HepG2 (cell line): ENCODE results near the gene CLASRP. TPM values are rescaled to one million over a fixed set of nuclear protein-coding genes. Genes with fewer than 3 reads are reported as not detected.
A peak's percentile ranks its signal among the peaks of the same experiment; 100 is the strongest.

ENCODE experiments used
- CREB1 ChIP-seq, 2 experiments: fragments of 450-650 bp in 1 of 2; IDR thresholded peaks; 2 replicates each; pipeline ENCODE4 v1.6.1; 2016 to 2017; ENCODE audit warnings: control low read depth in 1 of 2, mild to moderate bottlenecking in 1 of 2, missing compliant biosample characterization in 1 of 2, missing genetic modification characterization in 1 of 2
- HOXA3 ChIP-seq: sonication (generic); formaldehyde crosslinking; IDR thresholded peaks from 2 replicates; pipeline ENCODE4 v1.5.0; 2020; ENCODE audit warnings: missing genetic modification reagents
- IRX3 ChIP-seq: sonication (generic); formaldehyde crosslinking; IDR thresholded peaks from 2 replicates; pipeline ENCODE4 v1.8.1; 2023; ENCODE audit warnings: mild to moderate bottlenecking, low read depth, missing genetic modification reagents, borderline replicate concordance
- MATR3 ChIP-seq: sonication (generic); formaldehyde crosslinking; IDR thresholded peaks from 2 replicates; pipeline ENCODE4 v1.4.0; 2020; ENCODE audit warnings: missing genetic modification reagents
- MBD4 ChIP-seq: IDR thresholded peaks from 2 replicates; pipeline ENCODE4 v1.6.1; 2012; ENCODE audit warnings: low read length, inconsistent platforms, borderline replicate concordance
- NFE2 ChIP-seq: sonication (generic); formaldehyde crosslinking; IDR thresholded peaks from 2 replicates; pipeline ENCODE4 v1.4.0; 2020; ENCODE audit warnings: missing genetic modification reagents
- NR2F1 ChIP-seq, 2 experiments: fragments of 450-650 bp in 1 of 2; formaldehyde crosslinking in 1 of 2; IDR thresholded peaks; 2 replicates each; pipeline versions ENCODE4 v1.5.0 to v1.6.1; 2016 to 2020; ENCODE audit warnings: mild to moderate bottlenecking in 1 of 2, missing compliant biosample characterization in 1 of 2, missing genetic modification reagents in 1 of 2, moderate library complexity in 1 of 2
- NR2F2 ChIP-seq: IDR thresholded peaks from 2 replicates; pipeline ENCODE4 v1.6.1; 2012; ENCODE audit warnings: low read depth, inconsistent platforms, borderline replicate concordance
- NR2F6 ChIP-seq, 2 experiments: IDR thresholded peaks; 2 replicates each; pipeline ENCODE4 v1.6.1; 2016; ENCODE audit warnings: antibody characterized with exemption in 1 of 2, mild to moderate bottlenecking in 1 of 2
- RBFOX2 ChIP-seq: fragments of 200-400 bp; formaldehyde crosslinking; IDR thresholded peaks from 2 replicates; pipeline ENCODE4 v1.6.1; 2017; ENCODE audit warnings: low read depth, mild to moderate bottlenecking, low read length
- SRSF9 ChIP-seq: fragments of 200-400 bp; formaldehyde crosslinking; IDR thresholded peaks from 2 replicates; pipeline ENCODE4 v1.6.1; 2018; ENCODE audit warnings: borderline replicate concordance, mild to moderate bottlenecking, low read depth, low read length; ENCODE audit not compliant: insufficient read depth, poor library complexity, severe bottlenecking
- SRY ChIP-seq: sonication (generic); formaldehyde crosslinking; IDR thresholded peaks from 2 replicates; pipeline ENCODE4 v1.8.0; 2022; ENCODE audit warnings: mild to moderate bottlenecking, missing genetic modification reagents
- STAG1 ChIP-seq: sonication (generic); formaldehyde crosslinking; IDR thresholded peaks from 2 replicates; pipeline ENCODE4 v1.4.0; 2020; ENCODE audit warnings: missing genetic modification reagents
- ZBTB8A ChIP-seq: sonication (generic); formaldehyde crosslinking; IDR thresholded peaks from 2 replicates; pipeline ENCODE4 v1.4.0; 2020; ENCODE audit warnings: mild to moderate bottlenecking, low read depth, missing genetic modification reagents, borderline replicate concordance
- ZNF10 ChIP-seq: sonication (generic); formaldehyde crosslinking; IDR thresholded peaks from 2 replicates; pipeline ENCODE4 v1.4.0; 2020; ENCODE audit warnings: mild to moderate bottlenecking, low read depth, missing genetic modification reagents, borderline replicate concordance
- ZNF274 ChIP-seq: sonication (generic); formaldehyde crosslinking; IDR thresholded peaks from 2 replicates; pipeline ENCODE4 v1.5.1; 2020; ENCODE audit warnings: mild to moderate bottlenecking, missing genetic modification reagents
- ZNF546 ChIP-seq: sonication (generic); formaldehyde crosslinking; conservative IDR thresholded peaks from 2 replicates; pipeline ENCODE4 v1.8.1; 2023; ENCODE audit warnings: mild to moderate bottlenecking, missing genetic modification reagents
- ZNF572 ChIP-seq: sonication (generic); formaldehyde crosslinking; IDR thresholded peaks from 2 replicates; pipeline ENCODE4 v1.5.1; 2020; ENCODE audit warnings: mild to moderate bottlenecking, missing genetic modification reagents
- ZNF660 ChIP-seq: sonication (generic); formaldehyde crosslinking; IDR thresholded peaks from 2 replicates; pipeline ENCODE4 v1.5.1; 2020; ENCODE audit warnings: mild to moderate bottlenecking, low read depth, missing genetic modification reagents, borderline replicate concordance
- ZNF761 ChIP-seq: sonication (generic); formaldehyde crosslinking; conservative IDR thresholded peaks from 2 replicates; pipeline ENCODE4 v1.4.0; 2020; ENCODE audit warnings: mild to moderate bottlenecking, missing genetic modification reagents
- polyA plus RNA-seq, 8 experiments: library from polyadenylated mRNA; depleted of rRNA in 3 of 8; stranded (reverse) in 7 of 8; unstranded in 1 of 8; fragments of >200 nt; fragmentation: Illumina TruSeq in 4 of 8; extraction: Trizol in 4 of 8; gene quantifications; 2 replicates each; pipeline versions ENCODE4 v1.2.1 to v1.2.3, GENCODE V29; 2011 to 2016; ENCODE audit warnings: low read depth in 4 of 8, missing spikeins in 1 of 8, mixed read lengths in 1 of 8; ENCODE audit not compliant: insufficient read depth in 1 of 8
- total RNA-seq, 5 experiments: library from RNA; depleted of rRNA; stranded (reverse); fragments of >200 nt; fragmentation: Illumina TruSeq; extraction: Trizol; gene quantifications; 2 replicates each; pipeline ENCODE4 v1.2.3, GENCODE V29; 2016; ENCODE audit warnings: low read depth in 1 of 5
- TF ChIP-seq, protein P1 (sequence below): sonication (generic); formaldehyde crosslinking; IDR thresholded peaks from 2 replicates; pipeline ENCODE4 v1.4.0; 2020; ENCODE audit warnings: missing genetic modification reagents
- TF ChIP-seq, protein P2 (sequence below): sonication (generic); formaldehyde crosslinking; IDR thresholded peaks from 2 replicates; pipeline ENCODE4 v1.4.0; 2020; ENCODE audit warnings: missing genetic modification reagents, borderline replicate concordance
- TF ChIP-seq, protein P3 (sequence below): sonication (generic); formaldehyde crosslinking; IDR thresholded peaks from 2 replicates; pipeline ENCODE4 v1.9.0; 2022; ENCODE audit warnings: low read depth, missing genetic modification reagents

Gene CLASRP
- total and polyA plus RNA-seq, 2 of the 13 experiments (the other 11 are each of a cell fraction or from before 2014, with no cell fraction given) = 32.0 to 51.4 TPM

DNA sequence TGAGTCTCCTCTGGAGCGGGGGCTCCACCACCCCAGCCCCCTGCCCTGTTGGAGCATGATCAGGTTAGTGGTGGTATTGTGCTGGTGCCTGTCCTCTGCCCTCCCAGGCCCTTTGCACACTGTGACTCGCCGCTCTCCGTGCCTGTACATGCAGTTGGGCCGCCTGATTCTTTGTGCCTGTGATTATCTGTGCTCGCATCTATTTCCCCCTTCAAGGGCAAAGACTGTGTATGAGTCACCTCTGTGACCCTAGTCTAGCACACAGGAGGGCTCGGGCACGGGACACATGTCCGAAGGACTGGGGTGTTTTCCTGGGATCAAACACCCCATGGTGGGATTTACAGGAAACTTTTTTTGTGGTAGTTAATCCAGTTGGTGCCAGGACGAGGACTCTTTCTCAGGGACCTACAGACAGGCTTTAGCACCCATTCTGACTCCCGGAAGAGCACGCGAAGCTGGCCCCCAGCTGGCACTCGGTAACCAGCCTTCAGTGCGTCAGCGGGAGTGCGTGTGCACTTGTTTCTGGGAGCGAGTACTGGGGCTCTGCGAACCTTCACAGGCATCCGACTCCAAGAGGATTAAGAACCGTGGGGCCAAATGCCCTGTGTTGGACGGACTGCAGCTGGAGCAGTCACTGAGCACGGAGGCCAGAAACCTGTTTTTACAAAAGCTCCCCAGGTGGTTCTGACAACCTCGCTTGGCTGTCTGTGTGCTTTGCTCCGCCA is 60.8 kb downstream of the CLASRP start (continued):
- TF ChIP-seq ZNF572 = no peak
- TF ChIP-seq, protein P1, sequence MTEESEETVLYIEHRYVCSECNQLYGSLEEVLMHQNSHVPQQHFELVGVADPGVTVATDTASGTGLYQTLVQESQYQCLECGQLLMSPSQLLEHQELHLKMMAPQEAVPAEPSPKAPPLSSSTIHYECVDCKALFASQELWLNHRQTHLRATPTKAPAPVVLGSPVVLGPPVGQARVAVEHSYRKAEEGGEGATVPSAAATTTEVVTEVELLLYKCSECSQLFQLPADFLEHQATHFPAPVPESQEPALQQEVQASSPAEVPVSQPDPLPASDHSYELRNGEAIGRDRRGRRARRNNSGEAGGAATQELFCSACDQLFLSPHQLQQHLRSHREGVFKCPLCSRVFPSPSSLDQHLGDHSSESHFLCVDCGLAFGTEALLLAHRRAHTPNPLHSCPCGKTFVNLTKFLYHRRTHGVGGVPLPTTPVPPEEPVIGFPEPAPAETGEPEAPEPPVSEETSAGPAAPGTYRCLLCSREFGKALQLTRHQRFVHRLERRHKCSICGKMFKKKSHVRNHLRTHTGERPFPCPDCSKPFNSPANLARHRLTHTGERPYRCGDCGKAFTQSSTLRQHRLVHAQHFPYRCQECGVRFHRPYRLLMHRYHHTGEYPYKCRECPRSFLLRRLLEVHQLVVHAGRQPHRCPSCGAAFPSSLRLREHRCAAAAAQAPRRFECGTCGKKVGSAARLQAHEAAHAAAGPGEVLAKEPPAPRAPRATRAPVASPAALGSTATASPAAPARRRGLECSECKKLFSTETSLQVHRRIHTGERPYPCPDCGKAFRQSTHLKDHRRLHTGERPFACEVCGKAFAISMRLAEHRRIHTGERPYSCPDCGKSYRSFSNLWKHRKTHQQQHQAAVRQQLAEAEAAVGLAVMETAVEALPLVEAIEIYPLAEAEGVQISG (CRISPR knock-in tag) = no peak
- TF ChIP-seq IRX3 = no peak
- TF ChIP-seq ZNF10 (CRISPR knock-in tag) = no peak
- no peak for TF ChIP-seq ZNF546 (CRISPR knock-in tag)
- no peak for TF ChIP-seq ZNF660 (CRISPR knock-in tag)
- TF ChIP-seq ZNF274 (CRISPR knock-in tag) = no peak
- no peak for TF ChIP-seq NFE2 (CRISPR knock-in tag)
- TF ChIP-seq, protein P2, sequence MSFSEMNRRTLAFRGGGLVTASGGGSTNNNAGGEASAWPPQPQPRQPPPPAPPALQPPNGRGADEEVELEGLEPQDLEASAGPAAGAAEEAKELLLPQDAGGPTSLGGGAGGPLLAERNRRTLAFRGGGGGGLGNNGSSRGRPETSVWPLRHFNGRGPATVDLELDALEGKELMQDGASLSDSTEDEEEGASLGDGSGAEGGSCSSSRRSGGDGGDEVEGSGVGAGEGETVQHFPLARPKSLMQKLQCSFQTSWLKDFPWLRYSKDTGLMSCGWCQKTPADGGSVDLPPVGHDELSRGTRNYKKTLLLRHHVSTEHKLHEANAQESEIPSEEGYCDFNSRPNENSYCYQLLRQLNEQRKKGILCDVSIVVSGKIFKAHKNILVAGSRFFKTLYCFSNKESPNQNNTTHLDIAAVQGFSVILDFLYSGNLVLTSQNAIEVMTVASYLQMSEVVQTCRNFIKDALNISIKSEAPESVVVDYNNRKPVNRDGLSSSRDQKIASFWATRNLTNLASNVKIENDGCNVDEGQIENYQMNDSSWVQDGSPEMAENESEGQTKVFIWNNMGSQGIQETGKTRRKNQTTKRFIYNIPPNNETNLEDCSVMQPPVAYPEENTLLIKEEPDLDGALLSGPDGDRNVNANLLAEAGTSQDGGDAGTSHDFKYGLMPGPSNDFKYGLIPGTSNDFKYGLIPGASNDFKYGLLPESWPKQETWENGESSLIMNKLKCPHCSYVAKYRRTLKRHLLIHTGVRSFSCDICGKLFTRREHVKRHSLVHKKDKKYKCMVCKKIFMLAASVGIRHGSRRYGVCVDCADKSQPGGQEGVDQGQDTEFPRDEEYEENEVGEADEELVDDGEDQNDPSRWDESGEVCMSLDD (CRISPR knock-in tag) = no peak
- TF ChIP-seq HOXA3 (CRISPR knock-in tag) = no peak
- TF ChIP-seq ZNF761 (CRISPR knock-in tag) = no peak
- TF ChIP-seq STAG1 (CRISPR knock-in tag) = no peak
- TF ChIP-seq SRY (CRISPR knock-in tag) = no peak
- no peak for TF ChIP-seq RBFOX2
- no peak for TF ChIP-seq SRSF9
- TF ChIP-seq, protein P3, sequence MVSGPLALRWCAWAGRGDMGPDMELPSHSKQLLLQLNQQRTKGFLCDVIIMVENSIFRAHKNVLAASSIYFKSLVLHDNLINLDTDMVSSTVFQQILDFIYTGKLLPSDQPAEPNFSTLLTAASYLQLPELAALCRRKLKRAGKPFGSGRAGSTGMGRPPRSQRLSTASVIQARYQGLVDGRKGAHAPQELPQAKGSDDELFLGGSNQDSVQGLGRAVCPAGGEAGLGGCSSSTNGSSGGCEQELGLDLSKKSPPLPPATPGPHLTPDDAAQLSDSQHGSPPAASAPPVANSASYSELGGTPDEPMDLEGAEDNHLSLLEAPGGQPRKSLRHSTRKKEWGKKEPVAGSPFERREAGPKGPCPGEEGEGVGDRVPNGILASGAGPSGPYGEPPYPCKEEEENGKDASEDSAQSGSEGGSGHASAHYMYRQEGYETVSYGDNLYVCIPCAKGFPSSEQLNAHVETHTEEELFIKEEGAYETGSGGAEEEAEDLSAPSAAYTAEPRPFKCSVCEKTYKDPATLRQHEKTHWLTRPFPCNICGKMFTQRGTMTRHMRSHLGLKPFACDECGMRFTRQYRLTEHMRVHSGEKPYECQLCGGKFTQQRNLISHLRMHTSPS (CRISPR knock-in tag) = no peak
- TF ChIP-seq NR2F6 (IDR thresholded peaks at IDR 0.05) = peak; percentile 38; the same call in 1 of the 2 replicates
- TF ChIP-seq NR2F6 (CRISPR knock-in tag; IDR thresholded peaks at IDR 0.05) = peak; percentile 58; the same call in 1 of the 2 replicates
- no peak for TF ChIP-seq CREB1 (IDR thresholded peaks at IDR 0.05)
- TF ChIP-seq CREB1 (CRISPR knock-in tag; IDR thresholded peaks at IDR 0.05) = no peak
- no peak for TF ChIP-seq MBD4
- TF ChIP-seq NR2F1 (CRISPR knock-in tag; IDR thresholded peaks at IDR 0.05) = 0 out of 4 replicates have a peak, but pooled peaks of 1 of the 2 experiments have one; percentile 39
- no peak for TF ChIP-seq ZBTB8A
- no peak for TF ChIP-seq MATR3 (CRISPR knock-in tag)
- TF ChIP-seq NR2F2 = no peak
